Subcutaneous abdominal adipose tissue (tissue), 5 donors: Measurements from ENCODE around the gene ROBO1.

Experiments
- H3K27ac ChIP-seq: one replicate; pipeline ENCODE4 v1.7.0; 2013; ENCODE audit warnings: low read depth, mild to moderate bottlenecking, inconsistent platforms, low read length, moderate library complexity
- H3K27me3 ChIP-seq, 5 donors: one replicate each; pipeline ENCODE4 v1.7.0; 2013; ENCODE audit warnings: low read length in 5 of 5, inconsistent platforms in 1 of 5; ENCODE audit not compliant: control insufficient read depth in 5 of 5, insufficient read depth in 4 of 5
- H3K36me3 ChIP-seq, 5 donors: one replicate each; pipeline ENCODE4 v1.7.0; 2013; ENCODE audit warnings: low read length in 5 of 5; ENCODE audit not compliant: control insufficient read depth in 5 of 5, insufficient read depth in 5 of 5
- H3K4me1 ChIP-seq, 5 donors: one replicate each; pipeline ENCODE4 v1.7.0; 2013; ENCODE audit warnings: low read length in 5 of 5, mild to moderate bottlenecking in 3 of 5, moderate library complexity in 1 of 5; ENCODE audit not compliant: control insufficient read depth in 5 of 5, insufficient read depth in 5 of 5
- H3K4me3 ChIP-seq, 5 donors: one replicate each; pipeline ENCODE4 v1.7.0; 2013; ENCODE audit warnings: low read length in 5 of 5, low read depth in 1 of 5
- H3K9ac ChIP-seq, 5 donors: one replicate each; pipeline ENCODE4 v1.7.0; 2013; ENCODE audit warnings: low read length in 5 of 5, mild to moderate bottlenecking in 4 of 5, moderate library complexity in 3 of 5
- H3K9me3 ChIP-seq, 5 donors: one replicate each; pipeline ENCODE4 v1.7.0; 2013; ENCODE audit warnings: low read length in 5 of 5; ENCODE audit not compliant: control insufficient read depth in 5 of 5
- donor health status: healthy.
- donor health status: healthy.
- donor health status: healthy.
- donor health status: healthy.
- donor health status: healthy.

Gene ROBO1

GRCh38 chr3:78601249-78601648 lies 1166.5 kb downstream of the ROBO1 start:
- H3K27ac ChIP-seq = no peak overlapping the region
- peaks cover 0 to 9% (median 3%) of the 10 kb centered on the region in 5 donors for H3K36me3 ChIP-seq
- no peaks in the 10 kb centered on the region for H3K4me1 ChIP-seq
- no peak overlapping the region for H3K4me3 ChIP-seq
- no peaks in the 10 kb centered on the region for H3K27me3 ChIP-seq
- H3K9me3 ChIP-seq = no peaks in the 10 kb centered on the region
- H3K9ac ChIP-seq = no peak overlapping the region

GRCh38 chr3:78589778-78590177 lies 1178.0 kb downstream of the ROBO1 start:
- no peaks in the 10 kb centered on the region for H3K27me3 ChIP-seq
- no peaks in the 10 kb centered on the region for H3K4me1 ChIP-seq
- no peaks in the 10 kb centered on the region for H3K36me3 ChIP-seq
- H3K27ac ChIP-seq = no peak overlapping the region
- H3K4me3 ChIP-seq = no peak overlapping the region
- H3K9me3 ChIP-seq = no peaks in the 10 kb centered on the region
- no peak overlapping the region for H3K9ac ChIP-seq

GRCh38 chr3:78588906-78589621 lies 1178.7 kb downstream of the ROBO1 start:
- Histone ChIP-seq H3K27ac (no peak overlapping the region), H3K27me3 (no peaks in the 10 kb centered on the region), H3K36me3 (no peaks in the 10 kb centered on the region), H3K9me3 (no peaks in the 10 kb centered on the region), H3K9ac (no peak overlapping the region), H3K4me1 (no peaks in the 10 kb centered on the region), H3K4me3 (no peak overlapping the region)

- Histone ChIP-seq H3K4me3 (no peak overlapping the region), H3K27me3 (no peaks in the 10 kb centered on the region), H3K36me3 (no peaks in the 10 kb centered on the region), H3K4me1 (no peaks in the 10 kb centered on the region), H3K27ac (no peak overlapping the region), H3K9ac (no peak overlapping the region), H3K9me3 (no peaks in the 10 kb centered on the region)
Observed at GRCh38 chr3:78580681-78581080, 1187.1 kb downstream of the ROBO1 start.

- H3K27me3 ChIP-seq = no peaks in the 10 kb centered on the region
- H3K4me1 ChIP-seq = no peaks in the 10 kb centered on the region
- no peaks in the 10 kb centered on the region for H3K36me3 ChIP-seq
- no peaks in the 10 kb centered on the region for H3K9me3 ChIP-seq
- H3K4me3 ChIP-seq = no peak overlapping the region
- no peak overlapping the region for H3K9ac ChIP-seq
- no peak overlapping the region for H3K27ac ChIP-seq
Observed at GRCh38 chr3:78571486-78571885, 1196.3 kb downstream of the ROBO1 start.

GRCh38 chr3:78570496-78570895 lies 1197.3 kb downstream of the ROBO1 start:
- no peak overlapping the region for H3K27ac ChIP-seq
- no peaks in the 10 kb centered on the region for H3K36me3 ChIP-seq
- no peak overlapping the region for H3K4me3 ChIP-seq
- peaks cover 0 to 5% (median 0%) of the 10 kb centered on the region in 5 donors for H3K9me3 ChIP-seq
- no peak overlapping the region for H3K9ac ChIP-seq
- H3K27me3 ChIP-seq = no peaks in the 10 kb centered on the region
- no peaks in the 10 kb centered on the region for H3K4me1 ChIP-seq

GRCh38 chr3:78569804-78570203 lies 1198.0 kb downstream of the ROBO1 start:
- Histone ChIP-seq H3K9me3 (peaks cover 0 to 9% (median 3%) of the 10 kb centered on the region in 5 donors), H3K4me3 (no peak overlapping the region), H3K9ac (no peak overlapping the region), H3K36me3 (no peaks in the 10 kb centered on the region), H3K27me3 (no peaks in the 10 kb centered on the region), H3K4me1 (no peaks in the 10 kb centered on the region), H3K27ac (no peak overlapping the region)

- peaks cover 0 to 11% (median 5%) of the 10 kb centered on the region in 5 donors for H3K9me3 ChIP-seq
- H3K27me3 ChIP-seq = no peaks in the 10 kb centered on the region
- no peak overlapping the region for H3K4me3 ChIP-seq
Observed at GRCh38 chr3:78565712-78566111, 1202.1 kb downstream of the ROBO1 start.

GRCh38 chr3:78562328-78562727 lies 1205.5 kb downstream of the ROBO1 start:
- no peak overlapping the region for H3K27ac ChIP-seq
- H3K27me3 ChIP-seq = no peaks in the 10 kb centered on the region
- H3K9me3 ChIP-seq = peaks cover 0 to 11% (median 5%) of the 10 kb centered on the region in 5 donors
- H3K36me3 ChIP-seq = no peaks in the 10 kb centered on the region
- H3K4me1 ChIP-seq = no peaks in the 10 kb centered on the region
- no peak overlapping the region for H3K4me3 ChIP-seq
- H3K9ac ChIP-seq = no peak overlapping the region

More at GRCh38 chr3:78565712-78566111, 1202.1 kb downstream of the ROBO1 start:
- H3K36me3 ChIP-seq = no peaks in the 10 kb centered on the region
- no peaks in the 10 kb centered on the region for H3K4me1 ChIP-seq
- H3K27ac ChIP-seq = no peak overlapping the region
- H3K9ac ChIP-seq = no peak overlapping the region
